GM12872 (cell line): Measurements from ENCODE around the gene FGF14.

Experiments used
- CTCF ChIP-seq: IDR thresholded peaks from 3 replicates; pipeline ENCODE4 v1.5.1; 2011; ENCODE audit warnings: low read depth, mild to moderate bottlenecking, low read length, moderate library complexity; ENCODE audit not compliant: insufficient read depth

Gene FGF14

DNA sequence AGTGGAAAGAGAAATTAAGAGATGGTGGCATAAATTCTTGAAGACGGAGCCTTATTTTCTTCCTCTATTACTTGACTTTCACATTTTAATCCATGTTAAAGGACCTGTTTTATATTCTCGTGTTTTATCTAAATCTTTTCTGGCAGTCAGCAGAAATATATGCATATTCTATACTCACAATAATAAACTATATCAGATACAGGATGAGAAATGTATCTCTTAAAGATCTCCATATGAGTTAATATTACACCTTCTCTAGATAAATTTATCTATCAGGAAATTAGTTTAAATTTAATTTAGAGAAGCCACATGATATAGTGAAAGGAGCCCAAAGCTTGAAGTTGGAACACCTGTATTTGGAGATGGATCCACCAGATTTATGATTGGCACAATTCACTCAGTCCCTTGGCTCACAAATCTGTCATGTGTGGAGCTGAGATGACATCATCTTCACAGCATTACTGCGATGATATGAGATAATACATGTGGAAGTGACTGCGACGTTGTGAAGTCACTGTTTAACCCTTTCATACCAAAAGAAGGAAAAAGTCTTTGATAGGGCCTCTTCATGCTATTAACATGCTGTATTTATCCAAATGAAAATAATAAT lies 216.4 kb downstream of the FGF14 start:
- no peak for TF ChIP-seq CTCF

DNA sequence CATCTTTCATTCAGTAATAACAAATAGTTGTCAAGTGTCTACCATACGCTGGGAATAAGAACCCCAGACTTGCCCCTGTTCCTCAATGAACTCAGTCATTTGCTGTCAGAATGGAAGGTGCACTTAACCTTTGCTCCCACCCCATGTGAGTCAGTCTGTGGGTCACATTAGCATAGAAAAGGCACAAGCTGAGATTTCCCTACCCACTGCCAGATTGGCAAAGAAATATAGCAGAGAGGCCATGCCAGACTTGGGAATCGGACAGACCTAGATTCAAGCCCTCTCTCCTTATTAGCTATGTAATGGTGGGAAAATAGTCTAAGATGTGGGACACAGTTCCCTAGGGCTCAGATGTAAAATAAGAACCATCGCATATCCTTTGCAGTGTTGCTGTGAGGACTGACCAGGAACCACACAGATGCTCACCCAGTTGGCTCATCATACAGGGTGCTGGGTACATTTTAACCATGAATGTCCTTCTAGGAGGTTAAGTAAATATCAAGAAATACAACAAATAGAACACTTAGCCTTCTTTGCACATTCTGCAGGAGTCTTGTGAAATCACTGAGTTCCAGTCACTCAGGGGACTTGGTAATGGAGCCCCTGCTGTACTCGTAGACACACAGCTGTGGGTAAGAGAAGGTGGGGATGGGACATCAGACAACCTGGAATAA lies 218.2 kb downstream of the FGF14 start:
- TF ChIP-seq CTCF, result no peak

DNA sequence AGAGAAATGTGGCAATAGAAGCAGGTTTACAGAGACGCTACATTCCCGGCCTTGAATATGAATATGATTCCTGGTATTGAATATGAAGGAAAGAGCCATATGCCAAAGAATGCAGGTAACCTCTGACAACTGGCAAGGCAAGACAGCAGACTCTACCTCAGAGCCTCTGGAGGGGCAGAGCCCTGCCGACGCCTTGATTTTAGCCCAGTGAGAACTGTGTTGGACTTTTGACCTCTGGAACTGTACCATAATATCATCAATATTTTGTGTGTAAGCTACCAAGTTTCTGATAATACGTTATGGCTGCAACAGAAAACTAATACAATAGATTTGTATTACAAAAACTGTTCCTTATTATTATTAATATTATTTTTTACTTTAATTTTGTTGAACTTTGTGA lies 219.7 kb downstream of the FGF14 start:
- TF ChIP-seq CTCF, result no peak

GRCh38 chr13:102177431-102177830 lies 224.4 kb downstream of the FGF14 start:
- no peak for TF ChIP-seq CTCF

GRCh38 chr13:102176846-102177245 lies 225.0 kb downstream of the FGF14 start:
- no peak for TF ChIP-seq CTCF

- no peak for TF ChIP-seq CTCF
Observed at GRCh38 chr13:102172406-102172805, 229.4 kb downstream of the FGF14 start.

DNA sequence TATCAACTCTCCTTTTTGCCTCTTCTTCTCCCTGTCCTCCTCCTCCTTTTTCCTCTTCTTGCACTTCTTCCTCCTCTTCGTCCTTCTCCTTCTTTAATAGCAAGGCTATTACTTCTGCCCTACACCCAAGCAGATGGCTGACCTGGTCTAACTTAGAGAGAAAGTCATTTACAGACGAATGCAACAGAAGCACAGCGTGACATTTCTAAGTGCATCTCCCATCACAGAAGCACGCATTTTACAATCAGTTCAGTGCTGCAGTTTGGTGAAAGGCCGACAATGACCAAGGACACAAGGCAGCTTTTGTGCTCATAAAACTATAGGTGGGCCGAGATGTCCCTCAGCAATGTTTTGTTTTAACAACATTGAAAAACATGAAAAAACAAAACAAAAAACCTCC lies 231.5 kb downstream of the FGF14 start:
- no peak for TF ChIP-seq CTCF
